Activated CD4-positive, alpha-beta T cell treated with anti-CD3 and anti-CD28 coated beads, Interleukin-2, Interleukin-4, amounts not matched to agents 100 ng/mL and 50 ng/mL, durations not matched to agents 16 hours and 8 hours (primary cell): ENCODE results near the gene PREPL.

Experiments used
- DNase-seq: peaks from one replicate; pipeline ENCODE4 v3.0.0-alpha.2; 2020; ENCODE audit warnings: low spot score

Gene PREPL

DNA sequence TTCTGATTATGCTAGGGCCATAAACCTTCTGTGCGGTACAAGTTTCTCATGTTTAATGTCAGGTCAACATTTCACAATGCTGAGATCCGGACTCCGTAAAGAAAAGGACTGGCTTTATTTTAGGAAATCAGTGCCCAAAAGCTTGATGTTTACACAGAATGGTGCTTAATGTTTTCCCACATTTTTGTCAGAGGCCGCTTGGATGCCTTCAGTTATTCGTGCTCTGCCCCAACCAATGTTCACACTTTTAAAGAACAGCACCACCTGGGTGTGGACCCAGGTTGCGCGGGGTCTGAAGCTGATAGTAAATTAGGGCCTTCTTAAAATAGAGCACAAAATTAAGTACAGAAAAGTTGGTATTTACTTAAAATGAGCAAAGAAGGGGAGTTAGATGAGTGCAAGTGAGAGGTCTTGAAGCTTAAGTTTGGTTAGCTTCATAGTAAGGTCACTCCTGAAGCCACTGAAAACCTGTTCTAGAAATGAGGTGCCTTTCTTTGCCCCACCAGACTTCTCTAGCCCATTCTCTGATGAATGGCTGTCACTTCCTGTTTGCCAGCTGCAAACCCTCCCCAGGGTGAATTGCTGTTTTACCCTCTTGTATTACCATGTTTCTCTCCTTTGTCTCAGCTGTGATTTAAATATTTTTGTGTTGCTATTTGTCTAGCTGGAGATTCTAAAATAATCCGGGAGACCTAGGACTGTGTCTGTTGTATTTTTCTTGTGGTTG, 65.5 kb downstream of the PREPL start:
- no peak for DNase-seq

DNA sequence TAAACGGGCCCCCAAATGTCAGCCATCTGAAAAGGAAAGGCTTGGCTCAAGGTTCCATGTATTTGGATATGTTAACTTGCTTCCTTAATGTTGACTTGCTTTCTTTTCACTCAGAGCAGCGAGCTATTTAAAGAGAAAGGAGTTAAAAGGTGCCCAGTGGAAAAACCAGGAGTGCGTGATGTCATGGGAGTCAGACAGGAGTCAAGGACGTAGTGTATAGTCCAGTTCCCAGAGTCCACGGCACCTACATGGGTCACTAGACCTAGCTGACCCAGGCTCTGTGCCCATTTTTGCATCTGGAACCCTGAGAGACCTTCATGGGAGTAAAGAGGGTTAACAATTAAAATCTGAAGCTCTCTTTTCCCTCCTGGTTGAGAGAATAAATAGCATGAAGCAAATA, 66.2 kb downstream of the PREPL start:
- DNase-seq: no peak

DNA sequence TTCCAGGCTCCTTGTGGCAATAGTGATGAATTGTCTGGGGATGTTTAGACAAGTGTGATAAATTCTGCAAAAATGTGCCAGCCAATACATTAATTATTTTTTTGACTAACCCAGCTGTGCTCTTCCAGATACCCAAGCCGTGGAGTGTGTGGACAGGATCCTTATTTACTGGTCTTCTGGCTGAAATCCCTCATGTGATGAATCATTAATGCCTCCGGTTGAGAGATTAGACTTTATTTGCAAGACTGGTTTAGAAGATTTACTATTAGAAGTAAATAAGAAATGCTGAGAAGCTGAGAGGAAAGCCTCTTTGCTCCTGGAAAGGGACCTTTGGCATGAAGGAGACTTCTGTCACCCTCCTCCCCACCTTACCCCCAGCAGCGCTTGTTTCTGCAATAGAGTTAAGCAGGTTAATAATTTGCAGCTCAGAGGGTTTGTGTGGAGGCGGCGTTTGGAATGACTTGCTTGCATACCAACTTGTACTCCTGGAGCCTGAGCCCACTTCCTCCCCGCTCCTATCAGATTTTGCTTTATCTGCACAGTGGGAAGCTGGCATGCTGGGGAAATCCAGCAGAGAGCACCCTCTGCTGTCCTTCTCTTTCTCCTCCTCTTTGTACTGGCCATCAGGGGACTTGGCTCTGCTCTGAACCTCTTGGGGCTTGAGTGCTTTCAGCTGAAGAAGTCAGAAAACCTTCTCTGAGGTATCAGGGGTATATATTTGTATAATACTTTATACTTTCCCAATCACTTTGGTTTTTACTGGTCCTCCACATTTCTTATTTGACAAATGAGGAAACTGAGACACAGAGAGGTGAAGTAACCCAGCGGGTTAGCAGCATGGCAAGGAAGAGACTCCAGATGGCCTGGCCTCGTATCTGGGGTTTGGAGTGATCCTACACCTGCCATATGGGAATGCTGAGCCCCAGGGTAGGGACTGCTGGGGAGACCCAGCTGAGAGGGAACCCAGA, 69.7 kb downstream of the PREPL start:
- DNase-seq: no peak

DNA sequence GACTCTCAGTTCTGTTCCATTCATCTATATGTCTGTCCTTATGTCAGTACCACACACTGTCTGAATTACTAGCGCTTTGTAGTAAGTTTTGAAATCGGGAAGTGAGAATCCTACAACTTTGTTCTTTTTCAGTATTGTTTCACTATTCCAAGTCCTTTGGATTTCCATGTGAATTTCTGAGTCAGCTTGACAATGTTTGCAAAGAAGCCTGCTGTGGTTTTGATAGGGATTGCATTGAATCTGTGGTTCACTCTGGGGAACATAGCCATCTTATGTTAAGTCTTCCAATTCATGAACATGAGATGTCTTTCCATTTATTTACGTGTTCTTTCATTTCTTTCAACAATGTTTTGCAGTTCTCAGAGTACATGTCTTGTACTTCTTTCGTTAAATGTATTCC, 71.0 kb downstream of the PREPL start:
- no peak for DNase-seq

DNA sequence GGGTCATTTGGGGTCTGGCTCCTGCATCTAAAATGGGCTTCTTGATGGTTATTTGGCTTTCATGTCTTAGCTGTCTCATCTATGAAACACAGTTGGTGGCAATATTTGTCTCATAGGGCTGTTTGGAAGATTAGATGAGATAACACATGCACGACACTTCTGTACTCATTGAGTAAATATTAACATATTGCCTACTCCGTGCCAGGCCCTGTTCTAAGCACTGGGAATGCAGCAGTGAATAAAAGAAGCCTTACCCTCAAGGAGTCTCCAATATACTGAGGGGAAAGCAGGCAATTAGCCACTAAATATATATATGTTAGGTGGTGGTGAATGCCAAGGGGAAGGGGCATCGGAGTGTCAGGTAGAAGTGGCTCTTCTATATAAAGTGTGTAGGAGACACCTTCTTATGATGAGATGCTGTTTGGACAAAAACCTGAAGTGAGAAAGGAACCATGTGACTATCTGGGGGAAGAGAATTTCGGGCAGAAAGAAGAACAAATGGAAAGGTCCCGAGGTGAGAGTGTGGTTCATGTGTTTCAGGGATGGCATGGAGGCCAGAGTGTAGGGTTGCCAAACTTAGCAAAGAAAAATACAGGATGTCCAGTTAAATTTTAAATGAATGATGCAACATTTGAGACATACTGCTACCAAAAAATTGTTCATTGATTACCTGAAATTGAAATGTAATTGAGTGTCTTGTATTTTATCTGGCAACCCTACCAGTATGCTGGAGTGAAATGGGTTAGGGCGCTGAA, 74.2 kb downstream of the PREPL start:
- DNase-seq: no peak

DNA sequence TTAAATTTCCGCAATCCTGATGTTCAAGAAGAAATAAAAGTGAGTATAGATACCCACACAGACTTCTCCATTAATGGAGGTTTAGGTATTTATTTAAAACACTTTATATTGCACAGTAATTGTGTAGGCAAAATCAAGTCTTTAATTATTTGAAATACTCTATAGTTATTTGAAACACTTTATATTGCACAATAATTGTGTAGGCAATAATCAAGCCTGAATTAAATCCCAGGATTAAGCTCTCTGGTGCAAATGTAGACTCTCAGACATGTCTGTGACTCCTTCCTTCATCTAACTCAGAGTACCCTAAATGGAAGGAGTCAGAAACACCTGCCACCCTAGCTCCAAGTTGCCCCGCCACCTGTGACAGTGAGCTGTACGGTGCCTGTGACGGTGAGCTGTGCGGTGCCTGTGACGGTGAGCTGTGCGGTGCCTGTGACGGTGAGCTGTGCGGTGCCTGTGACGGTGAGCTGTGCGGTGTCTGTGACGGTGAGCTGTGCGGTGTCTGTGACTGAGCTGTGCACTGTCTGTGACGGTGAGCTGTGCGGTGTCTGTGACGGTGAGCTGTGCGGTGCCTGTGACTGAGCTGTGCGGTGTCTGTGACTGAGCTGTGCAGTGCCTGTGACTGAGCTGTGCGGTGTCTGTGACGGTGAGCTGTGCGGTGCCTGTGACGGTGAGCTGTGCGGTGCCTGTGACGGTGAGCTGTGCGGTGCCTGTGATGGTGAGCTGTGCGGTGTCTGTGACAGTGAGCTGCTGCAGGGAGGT, 75.0 kb downstream of the PREPL start:
- no peak for DNase-seq

DNA sequence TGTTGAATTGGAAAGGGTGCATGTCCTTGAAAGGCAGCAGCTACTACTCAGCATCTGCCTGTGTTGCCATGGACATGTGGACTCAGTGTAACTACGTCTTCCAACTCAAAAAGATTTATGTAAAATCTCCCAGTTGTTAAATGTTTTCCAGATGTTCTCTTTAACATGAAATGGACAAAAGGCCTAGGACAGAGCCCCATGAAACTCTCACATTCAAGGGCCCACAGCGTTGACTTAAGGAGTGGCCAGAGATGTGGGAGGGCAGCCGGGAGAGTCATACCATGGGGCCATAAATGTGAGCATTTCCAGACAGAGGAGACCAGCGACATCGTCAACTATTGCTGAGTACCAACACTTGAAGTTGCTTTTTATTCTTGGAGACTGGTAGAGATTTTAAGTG, 76.1 kb downstream of the PREPL start:
- DNase-seq: no peak

DNA sequence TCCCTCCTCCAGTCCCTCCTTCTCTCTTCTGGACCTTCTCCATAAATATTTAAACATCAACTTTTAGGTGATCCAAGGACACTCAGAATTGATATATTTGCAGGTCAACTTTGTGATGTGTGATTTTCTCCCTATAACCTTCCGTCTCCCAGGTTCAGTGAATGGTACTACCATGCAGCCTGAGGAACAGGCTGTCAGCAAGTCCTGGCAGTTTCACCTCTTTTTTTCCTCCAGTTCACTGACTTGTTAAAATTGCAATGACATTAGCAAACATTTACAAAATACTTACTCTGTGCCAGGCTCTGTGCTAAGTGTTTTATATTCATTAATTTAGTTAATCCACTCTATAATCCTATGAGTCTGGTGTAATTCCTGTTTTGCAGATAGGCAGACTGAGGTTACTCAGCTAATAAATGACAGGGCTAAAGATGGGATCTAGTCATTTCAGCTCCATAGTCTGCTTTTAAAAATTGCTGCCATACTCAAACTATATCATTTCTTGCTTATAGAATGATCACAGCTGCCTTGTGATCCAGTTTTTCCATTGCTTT, 78.1 kb downstream of the PREPL start:
- no peak for DNase-seq

DNA sequence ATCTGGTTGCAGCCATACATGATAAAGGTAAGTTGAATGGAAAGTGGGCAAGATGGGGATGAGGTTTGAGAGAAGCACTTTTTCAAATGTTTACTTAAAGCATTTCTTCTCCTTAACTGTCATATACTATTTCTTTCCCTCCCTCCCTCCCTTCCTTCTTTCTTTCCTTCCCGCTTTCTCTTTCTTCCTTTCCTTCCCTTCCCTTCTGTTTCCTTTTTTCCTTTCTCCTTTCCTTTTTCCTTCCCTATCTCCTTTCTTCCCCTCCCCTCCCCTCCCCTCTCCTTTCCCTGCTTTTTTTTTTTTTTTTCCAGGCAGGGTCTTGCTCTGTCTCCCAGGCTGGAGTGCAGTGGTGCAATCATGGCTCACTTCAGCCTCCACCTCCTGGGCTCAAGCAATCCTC, 80.4 kb downstream of the PREPL start:
- DNase-seq: no peak

DNA sequence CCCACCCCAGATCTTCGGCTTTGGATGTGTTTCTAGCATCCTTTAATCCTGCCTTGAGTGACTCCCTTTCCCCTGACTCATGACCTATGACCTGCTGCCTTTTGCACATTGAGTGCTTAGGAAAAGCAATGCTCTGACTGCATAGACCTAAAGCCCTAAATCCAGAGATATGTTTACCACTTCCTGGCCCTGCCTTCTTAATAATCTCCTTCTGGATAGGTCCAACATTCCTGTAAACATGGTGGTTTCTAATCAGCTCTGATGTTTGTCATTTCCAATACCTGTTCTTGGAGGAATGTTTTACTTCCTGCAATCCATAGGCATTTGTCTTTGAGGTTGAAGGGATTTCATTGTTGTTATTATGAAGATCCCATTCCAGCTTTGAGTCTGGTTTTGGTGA, 83.8 kb downstream of the PREPL start:
- no peak for DNase-seq

DNA sequence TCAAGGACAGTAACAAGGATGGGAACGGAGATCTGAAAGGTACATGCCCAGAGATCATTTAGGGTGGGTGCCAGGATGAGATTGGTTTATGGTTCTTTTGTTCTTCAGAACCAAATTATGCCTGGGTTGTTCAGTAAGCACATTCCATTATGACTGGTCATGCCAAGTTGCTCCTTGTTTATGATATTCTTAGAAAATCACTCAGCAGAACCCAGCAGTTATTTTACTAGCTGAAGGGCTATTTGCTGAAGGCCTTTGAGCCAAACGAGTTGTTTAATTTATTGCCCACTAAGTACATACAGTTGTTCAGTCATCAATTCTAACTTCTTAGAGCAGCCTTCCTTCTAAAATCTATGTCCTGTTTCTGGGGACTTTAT, 85.4 kb downstream of the PREPL start:
- no peak for DNase-seq

DNA sequence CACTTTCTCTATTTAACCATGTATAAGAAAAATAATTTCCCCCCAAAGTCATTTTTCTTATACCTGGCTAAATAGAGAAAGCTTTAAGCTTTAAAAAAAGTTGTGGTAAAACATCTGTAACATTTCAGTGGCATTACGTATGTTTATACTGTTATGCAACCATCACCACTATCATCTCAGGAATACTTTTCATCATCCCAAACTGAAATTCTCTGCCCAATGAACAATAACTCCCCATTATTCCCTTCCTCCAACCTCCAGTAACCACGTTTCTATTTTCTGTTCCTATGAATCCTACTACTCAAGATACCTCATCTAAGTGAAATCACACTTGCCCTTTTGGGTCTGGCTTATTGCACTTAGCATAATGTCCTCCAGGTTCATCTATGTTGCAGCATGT, 87.7 kb downstream of the PREPL start:
- no peak for DNase-seq

DNA sequence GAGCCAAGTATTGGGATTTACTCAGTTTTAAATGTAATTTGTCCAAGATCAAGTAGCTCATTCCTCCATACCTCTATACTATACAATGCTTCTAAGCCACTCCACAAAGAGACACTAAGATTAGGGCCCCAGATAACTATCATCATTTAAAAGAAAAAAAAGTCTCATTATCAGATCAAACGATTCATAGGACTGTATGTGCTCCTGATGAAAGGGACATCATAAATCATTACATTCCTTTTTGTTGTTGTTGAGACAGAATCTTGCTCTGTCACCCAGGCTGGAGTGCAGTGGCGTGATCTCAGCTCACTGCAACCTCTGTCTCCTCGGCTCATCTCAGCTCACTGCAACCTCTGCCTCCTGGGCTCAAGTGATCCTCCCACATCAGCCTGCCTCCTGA, 88.2 kb downstream of the PREPL start:
- no peak for DNase-seq

DNA sequence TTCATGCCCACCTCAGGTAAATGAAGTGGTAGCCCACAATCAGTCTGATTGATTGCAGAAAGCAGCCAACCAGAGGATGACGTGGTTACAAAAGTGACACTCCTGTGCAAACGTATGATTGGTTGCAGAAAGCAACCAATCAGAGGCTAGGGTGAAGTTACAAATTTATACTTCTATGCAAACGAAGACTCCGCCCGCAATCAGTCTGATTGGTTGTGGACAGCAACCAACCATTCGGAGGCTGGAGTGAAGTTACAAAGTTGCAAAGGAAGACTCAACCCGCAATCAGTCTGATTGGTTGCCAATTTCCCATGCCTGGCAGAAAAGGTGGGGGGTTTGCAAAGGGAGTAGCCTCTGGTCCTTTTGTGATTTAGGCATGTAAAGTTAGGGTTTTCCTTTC, 90.0 kb downstream of the PREPL start:
- no peak for DNase-seq

DNA sequence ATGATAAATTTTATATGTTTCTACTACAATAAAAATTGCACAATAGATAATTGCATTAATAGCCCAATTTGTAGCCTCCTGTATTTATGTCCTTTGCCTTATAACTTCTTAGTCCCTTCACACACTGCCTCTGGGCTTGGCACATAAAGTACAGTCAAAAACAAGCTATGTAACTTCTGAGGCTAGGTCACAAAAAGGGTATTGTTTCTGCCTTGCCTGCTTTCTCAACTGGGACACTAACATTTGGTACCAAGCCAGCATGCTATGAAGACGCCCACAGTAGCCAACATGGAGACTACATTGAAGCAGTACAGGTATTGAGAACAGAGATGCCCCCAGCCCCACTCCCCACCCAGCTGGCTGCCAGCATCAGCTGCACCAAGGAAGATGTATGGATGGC, 91.5 kb downstream of the PREPL start:
- DNase-seq: no peak

DNA sequence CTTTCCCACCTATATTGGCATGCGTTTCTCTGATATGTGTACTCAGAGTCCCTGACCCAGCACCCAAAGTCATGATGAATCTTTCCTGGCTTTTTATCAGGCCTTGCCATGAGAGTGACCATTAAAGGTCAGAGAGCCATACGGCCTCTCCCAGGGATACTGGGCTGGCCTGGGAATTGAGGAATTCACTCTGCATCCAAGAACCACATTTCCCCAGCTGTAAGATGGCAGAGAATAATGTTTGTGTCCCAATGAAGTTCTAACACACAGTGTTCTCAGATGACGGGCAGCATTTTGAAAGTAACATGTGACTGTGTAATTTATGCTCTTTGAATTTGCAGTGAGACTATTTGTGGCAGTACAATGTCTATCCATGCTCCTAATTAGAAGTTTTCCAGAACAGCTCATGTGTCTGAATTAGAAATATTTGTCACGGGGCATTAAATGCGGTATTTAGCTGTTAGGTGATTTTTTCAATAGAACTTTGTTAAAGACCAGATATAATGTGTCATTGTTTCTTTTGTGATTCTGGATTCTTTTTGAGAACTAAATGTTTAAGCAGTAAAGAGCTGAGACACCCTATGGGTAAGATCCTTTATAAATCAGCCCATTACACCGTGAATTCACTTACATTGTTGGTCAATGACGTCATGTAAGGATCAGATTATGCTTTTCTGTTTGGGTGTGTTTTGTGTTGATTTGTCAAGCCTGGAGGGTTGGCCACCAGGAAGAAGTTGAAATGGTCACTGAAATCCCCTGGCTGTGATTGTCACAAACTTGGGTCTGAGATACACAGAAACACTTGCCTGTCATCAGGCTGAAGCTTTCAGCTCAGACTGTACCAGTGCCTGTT, 93.3 kb downstream of the PREPL start:
- no peak for DNase-seq
